Measurements from ENCODE around the gene IGFALS. TPM values are rescaled to one million over a fixed set of nuclear protein-coding genes. Genes with fewer than 3 reads are reported as not detected.
"Not testable (repeated sequence)": the region's sequence is repeated elsewhere in the genome, so short reads cannot be mapped to it uniquely, and the experiment has no call there.

IGFALS gene
- total RNA-seq, 1 donor from 2014 or later = 93.9 TPM

DNA sequence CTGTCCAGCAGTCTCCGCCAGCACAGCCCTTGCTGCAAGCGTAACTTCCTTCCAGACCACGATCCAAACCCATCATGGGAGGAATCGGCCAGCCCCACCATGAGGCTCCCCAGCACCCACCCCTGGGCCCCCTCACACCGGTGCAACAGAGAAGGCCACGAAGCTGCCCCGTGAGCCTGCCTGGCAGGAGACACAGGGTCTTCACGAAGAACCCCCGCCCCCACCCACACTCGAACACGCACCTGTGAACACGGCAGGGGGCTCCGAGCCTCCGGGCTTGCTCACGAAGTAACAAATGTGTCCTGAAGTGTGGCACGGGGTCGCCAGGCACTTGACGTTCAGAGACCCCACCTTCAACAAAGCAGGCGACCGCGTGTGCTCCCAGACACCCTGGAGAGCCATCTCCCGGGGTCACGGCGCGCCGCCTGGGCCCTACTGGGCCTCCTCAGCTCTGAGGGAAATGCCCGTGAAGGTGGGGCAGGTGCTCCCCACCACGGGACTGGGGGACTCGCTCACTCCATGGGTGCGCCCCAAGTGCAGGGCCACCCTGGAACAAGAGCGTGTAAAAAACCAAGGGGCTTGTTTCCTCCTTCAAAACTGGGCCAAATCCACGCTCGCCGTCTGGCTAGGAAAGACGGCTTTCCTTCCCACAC lies 25.5 kb upstream of the IGFALS start:
- ATAC-seq = no peak
- DNase-seq (ENCODE audit: low spot score) = no peak

DNA sequence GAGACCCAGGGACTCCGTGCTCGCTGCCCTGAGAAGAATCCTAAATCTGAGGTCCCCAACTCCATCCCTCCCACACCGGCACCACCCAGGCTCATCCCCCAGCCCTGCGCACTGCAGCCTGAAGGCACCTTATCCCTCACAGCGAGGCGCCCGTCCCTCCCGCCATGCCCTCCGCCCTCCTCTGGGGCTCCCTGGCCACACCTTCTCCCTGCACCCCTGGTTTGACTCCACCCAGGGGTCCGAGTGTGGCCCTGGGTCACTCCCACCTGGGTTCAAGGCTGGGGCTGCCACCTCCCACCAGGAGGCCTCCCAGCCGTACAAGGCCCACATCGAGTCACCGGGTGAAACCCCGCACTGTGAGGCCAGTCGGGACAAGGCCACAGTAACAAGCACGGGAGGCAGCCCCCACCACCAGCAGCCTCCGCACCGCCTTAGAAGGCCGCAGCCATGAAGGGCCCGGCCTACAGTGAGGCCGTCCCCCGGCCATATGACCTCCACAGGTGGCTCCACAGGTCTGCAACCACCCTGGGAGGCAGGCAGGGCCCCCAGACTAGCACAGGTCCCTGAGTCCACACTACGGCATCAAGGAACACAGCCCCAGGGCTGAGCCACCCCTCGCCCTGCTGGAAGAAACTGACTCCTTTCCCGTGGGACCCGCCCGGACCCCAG lies 24.8 kb upstream of the IGFALS start:
- ATAC-seq = peak; percentile 1
- DNase-seq (ENCODE audit: low spot score) = no peak

DNA sequence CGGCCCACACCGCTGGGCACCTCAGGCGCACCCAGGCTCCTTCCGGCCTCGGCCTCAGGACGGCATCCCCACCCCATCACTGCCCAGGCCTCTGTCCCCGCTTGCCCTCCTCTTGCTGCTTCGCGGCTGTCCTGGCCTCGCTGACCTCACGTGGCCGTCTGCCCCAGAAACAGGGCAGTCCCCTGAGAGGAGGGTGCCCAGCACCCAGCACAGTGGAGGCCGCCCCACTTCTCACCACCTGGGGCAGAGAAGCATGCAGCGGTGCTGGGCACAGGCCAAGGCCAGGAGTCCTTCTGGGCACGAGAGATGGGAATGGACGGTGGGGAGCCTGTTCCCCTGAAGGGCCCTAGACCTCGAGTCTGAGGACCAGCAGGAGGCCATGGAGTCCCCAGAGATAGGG lies 24.2 kb upstream of the IGFALS start:
- DNase-seq (ENCODE audit: low spot score) = peak; percentile 79
- ATAC-seq = peak; percentile 64

DNA sequence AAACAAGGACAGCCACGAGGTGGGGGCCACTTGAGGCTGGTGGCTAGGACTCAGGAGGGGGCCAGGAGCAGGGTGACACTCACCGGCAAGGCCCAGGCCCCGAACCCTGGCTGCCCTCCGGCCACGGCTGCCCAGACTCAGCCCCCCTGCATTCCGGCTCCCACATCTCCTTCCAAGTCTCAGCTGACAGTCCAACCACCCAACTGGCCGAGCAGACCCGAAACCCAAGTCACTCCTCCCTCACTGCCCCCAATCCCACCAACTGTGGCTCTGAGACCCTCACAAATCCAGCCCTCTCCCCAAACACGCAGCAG lies 23.7 kb upstream of the IGFALS start:
- ATAC-seq = no peak
- DNase-seq (ENCODE audit: low spot score) = no peak

- ATAC-seq = peak; percentile 43
- peak; percentile 85 for DNase-seq (ENCODE audit: low spot score)
Observed at GRCh38 chr16:1816396-1817275, 23.1 kb upstream of the IGFALS start.

GRCh38 chr16:1815461-1815860 lies 22.0 kb upstream of the IGFALS start:
- DNase-seq (ENCODE audit: low spot score) (no peak), ATAC-seq (no peak)

GRCh38 chr16:1812732-1813163 lies 19.2 kb upstream of the IGFALS start:
- ATAC-seq = peak; percentile 88
- peak; percentile 90 for DNase-seq (ENCODE audit: low spot score)

DNA sequence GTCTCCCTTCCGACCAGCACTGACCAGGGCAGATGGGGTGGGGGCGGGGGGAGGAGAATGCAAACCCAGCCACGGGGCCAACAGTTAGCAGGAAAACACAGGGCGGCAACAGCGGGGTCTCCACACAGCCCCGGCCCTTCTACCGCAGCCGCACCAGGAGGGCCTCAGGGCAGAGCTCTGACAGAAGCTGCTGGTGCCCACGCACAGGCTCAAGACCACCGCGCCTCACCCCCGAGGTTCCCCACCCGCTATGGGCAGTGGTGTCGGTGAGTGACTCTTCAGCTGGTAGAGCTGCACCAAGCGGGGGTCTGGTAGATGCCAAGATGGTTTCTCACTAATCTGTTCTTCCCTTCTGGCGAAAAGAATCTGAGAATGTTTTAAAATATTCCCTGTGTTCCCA lies 17.0 kb upstream of the IGFALS start:
- ATAC-seq (no peak), DNase-seq (ENCODE audit: low spot score) (no peak)

DNA sequence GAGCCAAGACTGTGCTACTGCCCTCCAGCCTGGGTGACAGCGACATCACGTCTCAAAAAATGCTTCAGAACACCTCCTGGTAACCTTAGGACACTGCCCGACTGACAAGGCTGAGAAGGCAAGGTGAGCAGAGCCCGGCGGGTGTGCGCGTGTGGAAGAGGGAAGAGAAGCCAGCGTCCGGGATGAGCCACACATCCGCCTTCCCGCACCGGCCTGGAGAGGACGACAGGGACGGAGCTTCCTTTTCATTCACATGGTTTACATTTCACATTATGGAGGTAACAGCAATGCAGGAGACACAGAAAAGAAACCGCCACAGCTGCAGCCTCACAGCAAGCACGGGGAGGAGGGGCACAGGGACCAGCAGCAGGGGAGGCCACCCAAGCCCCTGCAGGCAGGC lies 16.6 kb upstream of the IGFALS start:
- DNase-seq (ENCODE audit: low spot score) (no peak), ATAC-seq (no peak)

DNA sequence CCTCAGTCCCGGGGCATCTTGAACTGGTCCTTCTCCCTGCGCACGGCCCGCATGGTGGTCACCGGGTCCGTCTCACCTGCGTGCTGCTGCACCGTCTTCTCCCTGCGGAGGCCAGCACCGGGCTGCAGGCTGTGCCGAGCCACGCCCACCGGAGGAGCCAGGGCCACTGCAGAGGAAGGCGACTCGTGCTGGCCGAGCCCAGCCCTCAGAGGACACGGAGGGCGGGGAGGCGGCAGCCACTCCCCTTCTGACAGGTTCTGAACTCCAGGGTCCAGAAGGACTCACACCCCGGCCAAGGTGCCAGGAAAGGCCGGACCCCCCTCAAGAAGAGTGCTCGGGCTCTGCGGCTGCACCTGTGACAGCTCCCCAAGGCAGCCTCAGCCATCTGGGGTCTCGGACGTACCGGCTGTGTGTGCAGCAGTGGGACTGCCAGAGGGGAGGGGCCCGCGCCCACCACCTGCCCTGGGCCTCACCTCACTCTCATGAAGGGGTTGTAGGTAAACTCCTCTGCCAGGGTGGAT lies 15.8 kb upstream of the IGFALS start:
- ATAC-seq = peak; percentile 6
- no peak for DNase-seq (ENCODE audit: low spot score)

GRCh38 chr16:1808691-1809090 lies 15.2 kb upstream of the IGFALS start:
- ATAC-seq = no peak
- DNase-seq (ENCODE audit: low spot score) = no peak

GRCh38 chr16:1807626-1808025 lies 14.1 kb upstream of the IGFALS start:
- DNase-seq (ENCODE audit: low spot score) (no peak), ATAC-seq (no peak)

DNA sequence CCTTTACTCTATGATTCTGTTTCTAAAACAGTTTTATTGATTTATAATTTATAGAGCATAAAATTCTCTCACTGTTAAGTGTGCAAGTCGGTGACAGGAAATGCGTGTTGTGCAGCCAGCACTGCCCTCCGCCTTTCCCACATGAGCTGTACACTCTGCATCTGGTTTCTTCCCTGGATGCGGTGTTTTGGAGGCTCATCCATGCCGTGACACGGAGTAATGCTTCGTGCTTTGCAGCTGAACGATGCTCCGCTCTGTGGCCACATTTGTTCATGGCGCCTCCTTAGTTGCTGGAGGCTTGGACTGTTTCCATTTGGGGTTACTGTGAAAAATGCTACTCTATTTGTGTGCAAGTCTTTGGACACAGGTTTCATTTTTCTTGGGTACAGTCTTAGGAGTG lies 7.2 kb upstream of the IGFALS start:
- ATAC-seq (peak; percentile 11), DNase-seq (ENCODE audit: low spot score) (no peak)

DNA sequence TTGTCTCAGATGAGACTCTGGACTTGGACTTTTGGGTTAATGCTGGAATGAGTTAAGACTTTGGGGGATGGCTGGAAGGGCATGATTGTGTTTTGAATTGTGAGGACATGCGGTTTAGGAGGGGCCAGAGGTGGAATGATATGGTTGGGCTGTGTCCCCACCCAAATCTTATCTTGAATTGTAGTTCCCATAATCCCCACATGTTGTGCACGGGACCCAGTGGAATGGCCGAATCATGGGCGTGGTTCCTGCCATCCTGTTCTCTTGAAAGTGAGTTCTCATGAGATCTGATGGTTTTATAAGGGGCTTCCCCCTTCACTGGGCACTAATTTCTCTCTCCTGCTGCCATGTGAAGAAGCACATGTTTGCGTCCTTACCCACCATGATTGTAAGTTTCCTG lies 5.8 kb upstream of the IGFALS start:
- ATAC-seq; DNase-seq (ENCODE audit: low spot score): not testable (repeated sequence)

GRCh38 chr16:1794908-1795666 lies 1.6 kb upstream of the IGFALS start:
- peak; percentile 44 for DNase-seq (ENCODE audit: low spot score)

GRCh38 chr16:1794221-1794871 lies 841 bp upstream of the IGFALS start:
- ATAC-seq = peak; percentile 73
- peak; percentile 90 for DNase-seq (ENCODE audit: low spot score)

More at GRCh38 chr16:1794908-1795666, 1.6 kb upstream of the IGFALS start:
- ATAC-seq = no peak

GRCh38 chr16:1792836-1793577 lies 498 bp downstream of the IGFALS start:
- peak; percentile 5 for ATAC-seq
- peak; percentile 46 for DNase-seq (ENCODE audit: low spot score)

- DNase-seq (ENCODE audit: low spot score) (peak; percentile 86), ATAC-seq (peak; percentile 67)
Observed at GRCh38 chr16:1791943-1792812, 1.3 kb downstream of the IGFALS start.

Data from left lobe of liver (tissue), 2 donors.